Thyroid gland (tissue), 4 donors: ENCODE results near the gene LRFN3. TPM values are rescaled to one million over a fixed set of nuclear protein-coding genes. Genes with fewer than 3 reads are reported as not detected.
"Not testable (repeated sequence)": the region's sequence is repeated elsewhere in the genome, so short reads cannot be mapped to it uniquely, and the experiment has no call there.

Experiments used
- DNase-seq, 2 donors: peaks; one replicate each; pipeline ENCODE4 v3.0.0-alpha.2; 2019
- H3K27ac ChIP-seq, 3 donors: fragments of 200-600 bp; sonication (generic); 1 replicate in 2 of 3; 2 replicates in 1 of 3; pipeline ENCODE4 v1.5.1; 2016 to 2019; ENCODE audit warnings: mild to moderate bottlenecking in 1 of 3, moderate library complexity in 1 of 3
- H3K27me3 ChIP-seq: fragments of 200-600 bp; sonication (generic); one replicate; pipeline ENCODE4 v1.5.1; 2019
- H3K36me3 ChIP-seq, 2 donors: fragments of 200-600 bp; sonication (generic); one replicate each; pipeline ENCODE4 v1.5.1; 2016 to 2019
- H3K4me1 ChIP-seq, 2 donors: fragments of 200-600 bp; sonication (generic); one replicate each; pipeline ENCODE4 v1.5.1; 2017 to 2019
- H3K4me3 ChIP-seq, 3 donors: fragments of 200-600 bp; sonication (generic); replicated peaks in 1 of 3; 1 replicate in 2 of 3; 2 replicates in 1 of 3; pipeline ENCODE4 v1.5.1; 2016; ENCODE audit warnings: mild to moderate bottlenecking in 1 of 3
- H3K9me3 ChIP-seq: fragments of 200-600 bp; sonication (generic); one replicate; pipeline ENCODE4 v1.5.1; 2017
- CTCF ChIP-seq, 6 experiments: fragments of 200-600 bp in 3 of 6; fragments of 450-650 bp in 3 of 6; sonication (generic) in 3 of 6; IDR thresholded peaks; one replicate each; pipeline ENCODE4 v1.5.1; 2016 to 2019; ENCODE audit warnings: antibody characterized with exemption in 6 of 6, mild to moderate bottlenecking in 2 of 6, inconsistent platforms in 1 of 6, moderate library complexity in 1 of 6
- POLR2A ChIP-seq, 2 donors: fragments of 450-650 bp; IDR thresholded peaks; one replicate each; pipeline ENCODE4 v1.6.1; 2017; ENCODE audit warnings: antibody characterized with exemption in 2 of 2, mild to moderate bottlenecking in 2 of 2, moderate library complexity in 1 of 2
- WGBS, 2 donors: methylation state at CpG; one replicate each; pipeline ENCODE4 v1.1.5; 2017; 5-methylcytosine and 5-hydroxymethylcytosine counted together
- intact Hi-C: fragments of 100-400 bp; cut with DNase I; formaldehyde crosslinking; loops from one replicate; pipeline ENCODE4 v1.15.1; 2023
- total RNA-seq, 4 donors: library from RNA; depleted of rRNA; stranded (reverse); fragments of >200 nt; gene quantifications; one replicate each; pipeline ENCODE4 v1.2.3, GENCODE V29; 2016

Gene LRFN3
- total RNA-seq, 4 donors from 2014 or later, result 7.1 to 15.5 (median 11.1) TPM

GRCh38 chr19:35949131-35949530 is 13.0 kb downstream of the LRFN3 start:
- TF ChIP-seq CTCF (IDR thresholded peaks at IDR 0.05) (no peak), POLR2A (IDR thresholded peaks at IDR 0.05) (no peak)
- no peaks in the 10 kb centered on the region for H3K27me3 ChIP-seq
- 9 to 19% methylated on average over 2 of the region's 2 CpGs for WGBS, 2 donors
- H3K4me1 ChIP-seq, result no peaks in the 10 kb centered on the region
- DNase-seq, result no peak
- intact Hi-C loops, result no loop called here
- peaks cover 0 to 4% of the 10 kb centered on the region in 2 donors for H3K36me3 ChIP-seq
- no peaks in the 10 kb centered on the region for H3K9me3 ChIP-seq
- H3K4me3 ChIP-seq, result no peak overlapping the region
- H3K27ac ChIP-seq, result no peak overlapping the region

GRCh38 chr19:35955881-35956634 is 19.9 kb downstream of the LRFN3 start:
- Histone ChIP-seq H3K4me3 (no peak overlapping the region), H3K36me3 (no peaks in the 10 kb centered on the region), H3K27ac (no peak overlapping the region), H3K9me3 (no peaks in the 10 kb centered on the region), H3K4me1 (peaks cover 0 to 9% of the 10 kb centered on the region in 2 donors), H3K27me3 (peaks cover 7% of the 10 kb centered on the region)
- 76 to 80% methylated on average over 6 of the region's 6 CpGs for WGBS, 2 donors
- no peak for DNase-seq
- TF ChIP-seq CTCF (IDR thresholded peaks at IDR 0.05) (no peak), POLR2A (IDR thresholded peaks at IDR 0.05) (no peak)
- intact Hi-C loops, result no loop called here

GRCh38 chr19:35957411-35957810 is 21.2 kb downstream of the LRFN3 start:
- H3K4me1 ChIP-seq, H3K27me3 ChIP-seq, H3K4me3 ChIP-seq, H3K9me3 ChIP-seq, H3K27ac ChIP-seq, DNase-seq, intact Hi-C loops, H3K36me3 ChIP-seq: not testable (repeated sequence)
- 72 to 74% methylated on average over 8 of the region's 8 CpGs for WGBS, 2 donors

GRCh38 chr19:35958660-35959039 is 22.5 kb downstream of the LRFN3 start:
- Histone ChIP-seq H3K4me3 (no peak overlapping the region), H3K36me3 (no peaks in the 10 kb centered on the region), H3K4me1 (peaks cover 0 to 9% of the 10 kb centered on the region in 2 donors), H3K9me3 (no peaks in the 10 kb centered on the region), H3K27ac (no peak overlapping the region), H3K27me3 (peaks cover 7% of the 10 kb centered on the region)
- intact Hi-C loops, result no loop called here
- no peak for DNase-seq
- no peak for TF ChIP-seq CTCF (IDR thresholded peaks at IDR 0.05)
- no peak for TF ChIP-seq POLR2A (IDR thresholded peaks at IDR 0.05)
- WGBS, 2 donors, result 33 to 34% methylated on average over 15 of the region's 15 CpGs

GRCh38 chr19:35959040-35959967 is 23.1 kb downstream of the LRFN3 start:
- 2 to 6% methylated on average over 32 to 33 of the region's 97 CpGs for WGBS, 2 donors
- Histone ChIP-seq H3K9me3 (no peaks in the 10 kb centered on the region), H3K27ac (no peak overlapping the region), H3K36me3 (no peaks in the 10 kb centered on the region), H3K27me3 (peaks cover 7% of the 10 kb centered on the region), H3K4me3 (no peak overlapping the region), H3K4me1 (peaks cover 0 to 9% of the 10 kb centered on the region in 2 donors)
- intact Hi-C loops, result no loop called here
- peak; percentile 12 to 34 for DNase-seq
- TF ChIP-seq CTCF (IDR thresholded peaks at IDR 0.05), result peak in 2 of 6 experiments; percentile 21 to 29
- TF ChIP-seq POLR2A (IDR thresholded peaks at IDR 0.05), result no peak
